Liver (tissue), 9 donors: ENCODE data around the gene RARB. TPM values are rescaled to one million over a fixed set of nuclear protein-coding genes. Genes with fewer than 3 reads are reported as not detected.
A peak's percentile ranks its signal among the peaks of the same experiment; 100 is the strongest.

Source experiments
- DNase-seq: peaks from one replicate; pipeline ENCODE4 v3.0.0-alpha.2; 2017; ENCODE audit warnings: low spot score
- H3K27ac ChIP-seq, 2 donors: one replicate each; pipeline ENCODE4 v1.7.0; 2013; ENCODE audit warnings: inconsistent platforms in 2 of 2, low read length in 2 of 2, control low read depth in 1 of 2, low read depth in 1 of 2, mild to moderate bottlenecking in 1 of 2
- H3K27me3 ChIP-seq, 4 donors: one replicate each; pipeline versions ENCODE4 v1.6.1 to v1.7.0; 2013; ENCODE audit warnings: low read length in 3 of 4, inconsistent platforms in 1 of 4, mild to moderate bottlenecking in 1 of 4, moderate library complexity in 1 of 4; ENCODE audit not compliant: control insufficient read depth in 4 of 4, insufficient read depth in 4 of 4
- H3K36me3 ChIP-seq, 4 donors: one replicate each; pipeline versions ENCODE4 v1.6.1 to v1.7.0; 2013; ENCODE audit warnings: low read length in 3 of 4, mild to moderate bottlenecking in 3 of 4, low read depth in 1 of 4, moderate library complexity in 1 of 4; ENCODE audit not compliant: control insufficient read depth in 4 of 4, insufficient read depth in 3 of 4
- H3K4me1 ChIP-seq, 4 donors: one replicate each; pipeline versions ENCODE4 v1.6.1 to v1.7.0; 2013; ENCODE audit warnings: low read length in 3 of 4, mild to moderate bottlenecking in 3 of 4, moderate library complexity in 1 of 4; ENCODE audit not compliant: control insufficient read depth in 4 of 4, insufficient read depth in 4 of 4
- H3K4me3 ChIP-seq, 3 donors: one replicate each; pipeline versions ENCODE4 v1.6.1 to v1.7.0; 2013; ENCODE audit warnings: low read length in 3 of 3, control low read depth in 1 of 3, low read depth in 1 of 3, mild to moderate bottlenecking in 1 of 3
- H3K9ac ChIP-seq, 2 donors: one replicate each; pipeline ENCODE4 v1.7.0; 2013; ENCODE audit warnings: low read length in 2 of 2, mild to moderate bottlenecking in 2 of 2, moderate library complexity in 2 of 2, control low read depth in 1 of 2, low read depth in 1 of 2
- H3K9me3 ChIP-seq, 4 donors: one replicate each; pipeline versions ENCODE4 v1.6.1 to v1.7.0; 2013; ENCODE audit warnings: low read length in 3 of 4; ENCODE audit not compliant: control insufficient read depth in 4 of 4
- CTCF ChIP-seq: fragments of 150-350 bp; IDR thresholded peaks from 2 replicates; pipeline ENCODE4 v1.5.1; 2017; ENCODE audit warnings: improper control_type of control experiment, low read depth, low read length; ENCODE audit not compliant: missing input control
- EGR1 ChIP-seq, 2 donors: IDR thresholded peaks; 2 replicates each; pipeline ENCODE4 v1.6.1; 2016 to 2018; ENCODE audit warnings: antibody characterized with exemption in 2 of 2, low read depth in 2 of 2
- FOXA2 ChIP-seq: IDR thresholded peaks from 2 replicates; pipeline ENCODE4 v1.6.1; 2016; ENCODE audit warnings: antibody characterized with exemption
- GABPA ChIP-seq, 2 donors: IDR thresholded peaks in 1 of 2; conservative IDR thresholded peaks in 1 of 2; 2 replicates each; pipeline ENCODE4 v1.6.1; 2016; ENCODE audit warnings: antibody characterized with exemption in 2 of 2, mild to moderate bottlenecking in 1 of 2, moderate library complexity in 1 of 2
- HNF4A ChIP-seq, 2 donors: conservative IDR thresholded peaks; 2 replicates each; pipeline ENCODE4 v1.6.1; 2016; ENCODE audit warnings: antibody characterized with exemption in 2 of 2, mild to moderate bottlenecking in 2 of 2
- HNF4G ChIP-seq: IDR thresholded peaks from 2 replicates; pipeline ENCODE4 v1.6.1; 2016; ENCODE audit warnings: antibody characterized with exemption
- JUND ChIP-seq, 2 donors: IDR thresholded peaks; 2 replicates each; pipeline ENCODE4 v1.6.1; 2016; ENCODE audit warnings: antibody characterized with exemption in 2 of 2
- RAD21 ChIP-seq, 2 donors: IDR thresholded peaks; 2 replicates each; pipeline ENCODE4 v1.6.1; 2016; ENCODE audit warnings: antibody characterized with exemption in 2 of 2, mild to moderate bottlenecking in 2 of 2
- REST ChIP-seq: IDR thresholded peaks from 2 replicates; pipeline ENCODE4 v1.6.1; 2016; ENCODE audit warnings: antibody characterized with exemption, mild to moderate bottlenecking
- RXRA ChIP-seq, 2 donors: IDR thresholded peaks; 2 replicates each; pipeline ENCODE4 v1.6.1; 2017 to 2018; ENCODE audit warnings: antibody characterized with exemption in 2 of 2, mild to moderate bottlenecking in 1 of 2
- TAF1 ChIP-seq: conservative IDR thresholded peaks from 2 replicates; pipeline ENCODE4 v1.6.1; 2016; ENCODE audit warnings: antibody characterized with exemption, mild to moderate bottlenecking
- YY1 ChIP-seq: IDR thresholded peaks from 2 replicates; pipeline ENCODE4 v1.6.1; 2016; ENCODE audit warnings: antibody characterized with exemption, mild to moderate bottlenecking
- WGBS: extraction: QIAGEN DNeasy Blood & Tissue Kit; methylation state at CpG from one replicate; pipeline ENCODE4 v1.1.7; 2013; 5-methylcytosine and 5-hydroxymethylcytosine counted together
- polyA plus RNA-seq, 2 donors: library from polyadenylated mRNA; stranded (reverse) in 1 of 2; unstranded in 1 of 2; fragments of 200-250 nt in 1 of 2; fragments of >200 nt in 1 of 2; fragmentation: Nextera tagmentation in 1 of 2; extraction: Ambion mirVana in 1 of 2; gene quantifications; one replicate each; pipeline versions ENCODE4 v1.2.1 to v1.2.3, GENCODE V29; 2013 to 2015
- total RNA-seq, 2 donors: library from RNA; depleted of rRNA; stranded (reverse); fragments of >200 nt; gene quantifications; one replicate each; pipeline ENCODE4 v1.2.3, GENCODE V29; 2014
- TF ChIP-seq, protein P1 (sequence below): IDR thresholded peaks from 2 replicates; pipeline ENCODE4 v1.6.1; 2016; ENCODE audit warnings: antibody characterized with exemption
- TF ChIP-seq, protein P2 (sequence below): IDR thresholded peaks from 2 replicates; pipeline ENCODE4 v1.6.1; 2016; ENCODE audit warnings: antibody characterized with exemption
- donor health status: healthy.
- donor health status: healthy.
- donor health status: healthy.
- donor health status: healthy.
- donor health status: healthy.

Gene RARB
- total and polyA plus RNA-seq, 4 donors: 2.1 to 3.3 (median 2.3) TPM

DNA sequence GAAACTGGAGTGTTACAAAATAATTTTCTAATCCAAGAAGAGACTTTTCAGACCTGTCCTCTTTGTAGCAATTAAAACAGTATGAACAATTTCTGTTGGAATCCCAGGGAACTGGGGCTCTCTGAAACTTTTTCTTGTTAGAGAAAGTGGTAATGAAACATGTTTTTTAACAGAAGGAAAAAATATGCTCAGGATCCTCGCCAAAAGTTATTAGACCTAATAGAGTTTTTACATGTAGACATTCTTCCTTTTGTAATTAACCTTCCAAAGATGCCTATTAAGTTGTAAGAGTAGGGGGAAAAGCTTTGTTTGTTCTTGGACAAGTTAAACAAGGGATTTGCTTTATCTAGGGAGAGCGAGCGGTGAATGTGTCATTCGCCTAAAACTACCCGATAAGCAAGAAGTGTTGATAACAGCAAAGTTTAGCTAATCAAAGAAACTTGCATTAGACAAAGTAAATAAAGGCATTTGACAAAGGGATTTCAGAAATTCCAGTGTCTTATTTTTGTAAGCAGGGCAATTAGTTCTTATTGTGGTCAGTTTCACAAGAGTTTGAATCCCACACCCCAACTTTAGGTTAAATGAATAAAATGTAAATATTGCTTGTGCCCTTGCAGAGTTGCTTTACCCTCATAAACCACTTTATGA lies 2.3 kb downstream of the RARB start:
- Histone ChIP-seq H3K27me3 (no peaks in the 10 kb centered on the region), H3K9ac (peak overlapping the region; percentile 12 to 82), H3K4me1 (peaks cover 0 to 19% (median 14%) of the 10 kb centered on the region in 4 donors), H3K27ac (peak overlapping the region; percentile 45 to 99), H3K9me3 (no peaks in the 10 kb centered on the region), H3K36me3 (no peaks in the 10 kb centered on the region), H3K4me3 (peak overlapping the region; percentile 3 to 90 (median 57))
- DNase-seq: no peak
- 16% methylated on average over 5 of the region's 5 CpGs for WGBS
- peak in 1 of 2 donors; percentile 12 for TF ChIP-seq RAD21 (IDR thresholded peaks at IDR 0.05)
- no peak for TF ChIP-seq TAF1
- TF ChIP-seq FOXA2: peak; percentile 12
- TF ChIP-seq YY1: no peak
- TF ChIP-seq, protein P1, sequence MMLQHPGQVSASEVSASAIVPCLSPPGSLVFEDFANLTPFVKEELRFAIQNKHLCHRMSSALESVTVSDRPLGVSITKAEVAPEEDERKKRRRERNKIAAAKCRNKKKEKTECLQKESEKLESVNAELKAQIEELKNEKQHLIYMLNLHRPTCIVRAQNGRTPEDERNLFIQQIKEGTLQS: no peak
- no peak for TF ChIP-seq JUND (IDR thresholded peaks at IDR 0.05)
- no peak for TF ChIP-seq EGR1 (IDR thresholded peaks at IDR 0.05; ENCODE audit: low read depth in 2 of 2)
- TF ChIP-seq, protein P2, sequence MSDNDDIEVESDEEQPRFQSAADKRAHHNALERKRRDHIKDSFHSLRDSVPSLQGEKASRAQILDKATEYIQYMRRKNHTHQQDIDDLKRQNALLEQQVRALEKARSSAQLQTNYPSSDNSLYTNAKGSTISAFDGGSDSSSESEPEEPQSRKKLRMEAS: no peak

DNA sequence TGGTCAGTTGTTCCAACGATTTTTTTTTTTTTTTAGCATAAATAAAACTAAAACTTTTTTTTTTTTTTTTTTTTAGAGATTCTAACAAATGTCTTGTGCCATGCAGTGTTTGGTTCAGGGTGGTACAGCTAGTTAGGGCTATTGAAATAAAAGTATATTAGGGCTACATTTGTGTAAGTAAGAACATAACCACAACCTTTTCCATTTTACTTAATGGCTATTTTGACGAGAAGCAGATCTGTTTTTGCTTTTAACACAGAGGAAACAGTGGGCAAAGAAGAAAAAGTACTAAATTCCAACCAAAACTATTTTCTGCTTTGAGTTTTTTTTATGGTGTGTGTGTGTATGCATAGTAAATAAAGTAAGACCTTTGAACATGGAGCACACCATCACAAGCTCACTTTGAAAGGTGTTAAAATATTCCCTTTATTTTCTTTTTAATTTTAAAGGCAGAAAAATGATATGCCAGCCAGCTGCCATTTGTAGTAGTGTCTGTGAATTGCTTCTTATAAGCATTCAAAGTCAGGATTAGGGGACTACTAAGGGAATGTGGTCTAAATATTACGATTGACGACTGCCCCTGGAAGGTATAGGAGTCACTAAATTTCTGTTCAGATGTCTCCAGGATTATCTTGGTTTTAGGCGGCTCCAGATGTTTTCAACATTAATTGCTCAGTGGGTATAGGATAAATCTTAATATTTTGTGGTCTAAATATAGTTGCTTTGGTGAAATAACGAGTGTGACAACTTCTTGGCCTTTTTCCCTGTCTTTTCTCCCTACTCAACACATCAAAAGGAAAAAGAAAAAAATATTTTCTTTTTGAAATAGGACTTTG lies 3.1 kb downstream of the RARB start:
- no peak for TF ChIP-seq REST
- peak in 1 of 2 donors; percentile 15 for TF ChIP-seq HNF4A (conservative IDR thresholded peaks at IDR 0.05)
- 36% methylated on average over 6 of the region's 6 CpGs for WGBS
- peak overlapping the region in 1 of 3 donors; percentile 57 for H3K4me3 ChIP-seq
- no peaks in the 10 kb centered on the region for H3K36me3 ChIP-seq
- H3K9me3 ChIP-seq: no peaks in the 10 kb centered on the region
- no peak for DNase-seq
- no peaks in the 10 kb centered on the region for H3K27me3 ChIP-seq
- H3K4me1 ChIP-seq: peaks cover 0 to 21% (median 14%) of the 10 kb centered on the region in 4 donors
- peak overlapping the region in 1 of 2 donors; percentile 45 for H3K27ac ChIP-seq
- H3K9ac ChIP-seq: peak overlapping the region in 1 of 2 donors; percentile 82

GRCh38 chr3:25432176-25432720 lies 4.2 kb downstream of the RARB start:
- no peaks in the 10 kb centered on the region for H3K36me3 ChIP-seq
- no peak for TF ChIP-seq FOXA2
- no peak for TF ChIP-seq HNF4A (conservative IDR thresholded peaks at IDR 0.05)
- no peak for TF ChIP-seq CTCF
- TF ChIP-seq REST: no peak
- no peak for TF ChIP-seq GABPA (IDR thresholded peaks at IDR 0.05 in 1 of 2, conservative IDR thresholded peaks at IDR 0.05 in 1 of 2)
- TF ChIP-seq JUND (IDR thresholded peaks at IDR 0.05): no peak
- TF ChIP-seq RXRA (IDR thresholded peaks at IDR 0.05): no peak
- no peak for TF ChIP-seq EGR1 (IDR thresholded peaks at IDR 0.05; ENCODE audit: low read depth in 2 of 2)
- TF ChIP-seq HNF4G: no peak
- TF ChIP-seq, protein P1: no peak
- TF ChIP-seq TAF1: no peak
- no peak for DNase-seq
- no peaks in the 10 kb centered on the region for H3K27me3 ChIP-seq
- H3K4me1 ChIP-seq: peaks cover 0 to 21% (median 14%) of the 10 kb centered on the region in 4 donors
- WGBS: 82% methylated on average over 4 of the region's 4 CpGs
- no peaks in the 10 kb centered on the region for H3K9me3 ChIP-seq
- no peak overlapping the region for H3K9ac ChIP-seq
- H3K27ac ChIP-seq: no peak overlapping the region
- H3K4me3 ChIP-seq: no peak overlapping the region
